ENCODE data around the gene C5. TPM values are rescaled to one million over a fixed set of nuclear protein-coding genes. Genes with fewer than 3 reads are reported as not detected.

C5 gene
- total RNA-seq, 1 donor from 2014 or later, result 1.2 TPM

Other genes with a start within 250 kb of the C5 start
- gene PSMD5, start 207.4 kb downstream of the C5 start, total RNA-seq, result 57.7 and 59.2 TPM in 2 replicates
- gene PHF19, start 173.1 kb downstream of the C5 start, total RNA-seq, result 134 and 142 TPM in 2 replicates
- gene TRAF1, start 123.5 kb downstream of the C5 start, total RNA-seq, result 136 and 138 TPM in 2 replicates
- gene CNTRL, start 24.7 kb upstream of the C5 start, total RNA-seq, result 69.9 and 74.2 TPM in 2 replicates
- gene RAB14, start 151.6 kb upstream of the C5 start, total RNA-seq, result 64.8 and 69.3 TPM in 2 replicates
- 1.5 and 2.5 TPM in 2 replicates for gene GSN, start 217.9 kb upstream of the C5 start, total RNA-seq

Data from activated T-helper 1 cell treated with anti-CD3 and anti-CD28 coated beads, Interleukin-12 subunit alpha, Interleukin-12 subunit beta, Interleukin-2, Interleukin-4 antibody, amounts not matched to agents 30 ng/mL and 10 ng/mL and 1 ng/mL, durations not matched to agents 14 hours and 24 hours and 36 hours (primary cell).